Measurements from ENCODE around the gene TK2.

DNA sequence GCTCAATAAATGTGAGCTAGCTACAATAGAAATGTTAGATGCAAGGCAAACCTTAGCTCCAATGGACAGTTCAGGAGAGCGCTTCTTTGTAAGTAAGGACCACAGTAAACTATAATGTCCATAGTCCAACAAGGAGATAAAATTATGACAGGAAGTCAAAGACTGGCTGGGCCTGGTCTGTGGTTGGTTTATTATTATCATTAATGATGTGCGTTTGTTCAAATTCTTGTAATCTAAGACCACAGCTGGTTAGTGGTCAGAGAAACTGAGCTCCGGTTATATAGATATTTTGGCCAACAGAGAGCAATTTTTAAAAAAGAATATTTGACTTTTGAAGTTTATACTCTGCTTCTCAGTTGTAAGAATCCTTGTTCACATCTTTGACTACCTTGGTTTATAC lies 24.6 kb upstream of the TK2 start:
- TF ChIP-seq CTCF (IDR thresholded peaks at IDR 0.05) (no peak), POLR2A (IDR thresholded peaks at IDR 0.05) (no peak)

Data from heart left ventricle (tissue), 13 donors.